Posterior cingulate gyrus (tissue), 11 donors: ENCODE data around the gene SSNA1.

ENCODE experiments used
- DNase-seq, 10 donors: peaks; one replicate each; pipeline versions ENCODE4 v3.0.0 to v3.0.0-alpha.2; 2020 to 2021; ENCODE audit warnings: mixed read lengths in 3 of 10
- intact Hi-C: fragments of 100-400 bp; cut with DNase I; formaldehyde crosslinking; loops from one replicate; pipeline ENCODE4 v1.15.1; 2023

Gene SSNA1

DNA sequence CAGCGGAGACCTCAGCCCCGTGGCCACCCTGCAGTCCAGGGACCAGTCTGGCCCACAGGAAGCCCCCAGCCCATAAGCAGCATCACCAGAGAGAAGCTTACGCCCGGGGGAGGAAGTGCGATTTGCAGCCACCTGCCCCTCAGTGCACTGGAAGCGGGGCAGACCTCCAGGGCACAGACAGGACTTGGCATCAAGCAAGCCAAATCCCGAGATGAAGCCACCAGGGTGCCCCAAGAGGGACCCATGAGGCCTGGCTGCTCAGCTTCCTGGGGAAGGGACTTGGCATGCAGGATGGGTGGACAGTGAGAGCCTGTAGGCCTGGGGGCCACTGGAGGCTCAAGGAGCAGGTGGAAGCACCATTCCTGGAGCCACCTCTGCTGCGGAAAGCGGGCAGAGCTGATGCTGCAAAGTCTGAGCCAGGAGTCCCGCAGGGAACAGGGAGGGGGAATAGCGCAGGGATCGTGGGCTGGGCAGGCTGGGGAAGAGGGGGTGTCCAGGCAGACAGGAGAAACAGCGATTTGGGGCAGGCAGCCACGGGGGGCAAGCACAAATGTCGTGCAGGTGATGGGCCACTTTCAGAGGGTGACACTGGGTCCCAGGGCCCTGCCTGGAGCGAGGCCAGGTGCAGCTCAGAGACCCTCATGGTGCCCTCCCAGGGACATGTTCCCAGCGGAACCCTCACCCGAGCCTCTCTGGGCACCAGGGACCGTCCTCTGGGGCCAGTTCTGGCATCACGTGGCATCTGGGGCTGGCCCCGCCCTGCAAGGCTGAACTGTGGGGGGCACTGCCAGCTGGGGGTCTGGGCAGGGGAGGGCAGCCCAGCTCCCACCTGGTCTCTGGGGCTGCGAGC is 21.9 kb upstream of the SSNA1 start:
- intact Hi-C loops, result loop anchor here (5.0 kb wide), 1 partner anchor 34 kb away; no protein-coding TSS in a partner anchor
- peak in 7 of 10 donors; percentile 38 to 93 (median 58) for DNase-seq

DNA sequence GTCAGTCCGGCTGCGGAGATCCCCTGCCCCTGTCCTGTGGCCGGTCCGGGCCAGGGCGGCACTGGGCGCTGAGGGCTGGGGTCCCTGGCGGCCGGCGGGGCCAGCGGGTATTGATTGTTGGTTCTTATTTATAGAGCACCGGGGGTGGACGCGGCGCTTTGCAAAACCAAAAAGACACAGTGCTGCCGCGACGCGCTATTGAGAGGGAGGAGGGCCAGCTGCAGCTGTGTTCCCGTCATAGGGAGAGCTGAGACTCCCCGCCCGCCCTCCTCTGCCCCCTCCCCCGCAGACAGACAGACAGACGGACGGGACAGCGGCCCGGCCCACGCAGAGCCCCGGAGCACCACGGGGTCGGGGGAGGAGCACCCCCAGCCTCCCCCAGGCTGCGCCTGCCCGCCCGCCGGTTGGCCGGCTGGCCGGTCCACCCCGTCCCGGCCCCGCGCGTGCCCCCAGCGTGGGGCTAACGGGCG is 21.2 kb upstream of the SSNA1 start:
- intact Hi-C loops, result loop anchor here (5.0 kb wide), 1 partner anchor 35 kb away; no protein-coding TSS in a partner anchor
- peak in 5 of 10 donors; percentile 46 to 91 (median 64) for DNase-seq

DNA sequence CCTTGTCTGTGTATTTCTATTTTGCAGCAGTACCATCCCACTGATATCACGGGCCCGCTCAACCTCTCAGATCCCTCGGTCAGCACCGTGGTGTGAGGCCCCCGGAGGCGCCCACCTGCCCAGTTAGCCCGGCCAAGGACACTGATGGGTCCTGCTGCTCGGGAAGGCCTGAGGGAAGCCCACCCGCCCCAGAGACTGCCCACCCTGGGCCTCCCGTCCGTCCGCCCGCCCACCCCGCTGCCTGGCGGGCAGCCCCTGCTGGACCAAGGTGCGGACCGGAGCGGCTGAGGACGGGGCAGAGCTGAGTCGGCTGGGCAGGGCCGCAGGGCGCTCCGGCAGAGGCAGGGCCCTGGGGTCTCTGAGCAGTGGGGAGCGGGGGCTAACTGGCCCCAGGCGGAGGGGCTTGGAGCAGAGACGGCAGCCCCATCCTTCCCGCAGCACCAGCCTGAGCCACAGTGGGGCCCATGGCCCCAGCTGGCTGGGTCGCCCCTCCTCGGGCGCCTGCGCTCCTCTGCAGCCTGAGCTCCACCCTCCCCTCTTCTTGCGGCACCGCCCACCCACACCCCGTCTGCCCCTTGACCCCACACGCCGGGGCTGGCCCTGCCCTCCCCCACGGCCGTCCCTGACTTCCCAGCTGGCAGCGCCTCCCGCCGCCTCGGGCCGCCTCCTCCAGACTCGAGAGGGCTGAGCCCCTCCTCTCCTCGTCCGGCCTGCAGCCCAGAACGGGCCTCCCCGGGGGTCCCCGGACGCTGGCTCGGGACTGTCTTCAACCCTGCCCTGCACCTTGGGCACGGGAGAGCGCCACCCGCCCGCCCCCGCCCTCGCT is 20.5 kb upstream of the SSNA1 start:
- peak in 1 of 10 donors; percentile 91 for DNase-seq

DNA sequence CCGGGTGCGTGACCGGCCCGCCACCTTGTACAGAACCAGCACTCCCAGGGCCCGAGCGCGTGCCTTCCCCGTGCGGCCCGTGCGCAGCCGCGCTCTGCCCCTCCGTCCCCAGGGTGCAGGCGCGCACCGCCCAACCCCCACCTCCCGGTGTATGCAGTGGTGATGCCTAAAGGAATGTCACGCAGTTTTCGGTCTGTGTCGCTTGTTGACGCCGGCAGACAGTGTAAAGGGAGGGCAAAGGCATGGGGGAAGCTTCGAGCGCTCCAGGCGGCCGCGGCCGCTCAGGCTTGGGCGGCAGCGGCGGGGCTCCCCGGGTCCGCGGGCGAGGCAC is 19.9 kb upstream of the SSNA1 start:
- peak in 5 of 10 donors; percentile 52 to 91 (median 57) for DNase-seq
- intact Hi-C loops, result loop anchor here (5.0 kb wide), 1 partner anchor 36 kb away; no protein-coding TSS in a partner anchor

More for the DNA sequence above, 20.5 kb upstream of the SSNA1 start:
- intact Hi-C loops, result loop anchor here (5.0 kb wide), 1 partner anchor 36 kb away; no protein-coding TSS in a partner anchor

DNA sequence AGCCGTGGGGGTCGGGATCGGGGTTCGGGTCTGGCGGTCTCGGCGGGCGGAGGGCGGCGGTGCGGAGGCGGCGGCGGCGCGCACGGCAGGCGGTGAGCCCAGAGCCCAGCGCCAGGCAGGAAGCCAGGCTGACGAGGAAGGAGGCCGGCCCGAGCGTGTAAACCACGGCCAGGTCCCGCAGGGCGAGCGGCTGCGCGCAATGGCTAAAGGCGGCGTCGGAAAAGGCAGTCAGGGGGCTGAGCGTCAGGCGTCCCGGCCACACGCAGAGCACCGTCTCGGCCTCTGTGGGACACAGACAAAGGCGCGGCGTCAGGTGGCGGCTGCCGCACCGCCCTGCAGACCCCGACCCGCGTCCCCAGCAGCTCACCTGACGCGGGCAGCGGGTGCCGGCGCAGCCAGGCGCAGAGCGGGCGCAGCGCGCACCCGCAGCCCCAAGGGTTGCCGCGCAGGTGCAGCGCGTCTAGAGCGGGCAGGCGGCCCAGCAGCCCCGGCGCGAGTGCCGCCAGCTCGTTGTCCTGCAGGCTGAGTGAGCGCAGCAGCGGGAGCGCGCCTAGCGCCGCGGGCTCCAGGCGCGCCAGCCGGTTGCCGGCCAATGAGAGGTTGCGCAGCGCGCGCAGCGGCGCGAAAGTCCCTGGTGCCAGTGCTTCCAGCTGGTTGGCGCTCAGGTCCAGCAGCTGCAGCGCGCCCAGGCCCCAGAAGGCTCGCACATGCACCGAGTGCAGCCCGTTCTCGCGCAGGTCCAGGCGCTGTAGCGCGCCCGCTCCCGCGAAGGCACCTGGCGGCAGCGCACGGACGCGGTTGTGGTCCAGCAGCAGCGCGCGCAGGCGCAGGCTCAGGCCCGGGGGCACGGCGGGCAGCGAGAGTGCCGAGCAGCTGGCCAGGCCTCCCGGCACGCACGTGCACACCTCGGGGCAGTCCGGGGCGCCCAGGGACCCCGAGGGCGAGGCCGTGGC is 19.3 kb upstream of the SSNA1 start:
- intact Hi-C loops, result loop anchor here (5.0 kb wide), 1 partner anchor 37 kb away; no protein-coding TSS in a partner anchor
- peak in 8 of 10 donors; percentile 58 to 95 (median 79) for DNase-seq

DNA sequence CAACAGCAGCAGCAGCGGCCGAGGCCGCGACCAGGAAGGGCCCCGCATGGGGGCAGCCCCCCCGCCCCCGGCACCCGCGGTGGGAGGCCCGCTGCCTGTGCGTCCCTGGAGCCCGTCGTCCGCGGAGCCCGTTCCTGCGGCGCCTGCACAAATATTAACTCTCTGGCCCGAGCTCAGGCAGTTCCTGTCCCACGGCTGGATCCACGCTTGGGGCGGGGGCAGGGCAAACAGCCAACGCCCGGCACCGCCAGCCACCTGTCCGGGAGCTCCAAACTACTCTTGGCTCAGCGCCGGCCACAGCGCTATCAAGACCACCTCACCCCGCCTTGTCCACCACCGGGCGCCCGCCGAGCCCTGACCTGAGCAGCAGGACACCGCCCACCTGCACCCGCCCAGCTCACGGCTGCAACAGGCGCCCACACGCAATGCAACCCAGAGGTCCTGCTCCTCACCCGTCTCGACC is 18.5 kb upstream of the SSNA1 start, which contains the start of gene LRRC26:
Gene LRRC26 (minus strand): TSS at position 156 of the 463 bp plus-strand sequence. CDS start 108 bp downstream, at position 48.
- intact Hi-C loops, result loop anchor here (5.0 kb wide), 1 partner anchor 38 kb away; no protein-coding TSS in a partner anchor

DNA sequence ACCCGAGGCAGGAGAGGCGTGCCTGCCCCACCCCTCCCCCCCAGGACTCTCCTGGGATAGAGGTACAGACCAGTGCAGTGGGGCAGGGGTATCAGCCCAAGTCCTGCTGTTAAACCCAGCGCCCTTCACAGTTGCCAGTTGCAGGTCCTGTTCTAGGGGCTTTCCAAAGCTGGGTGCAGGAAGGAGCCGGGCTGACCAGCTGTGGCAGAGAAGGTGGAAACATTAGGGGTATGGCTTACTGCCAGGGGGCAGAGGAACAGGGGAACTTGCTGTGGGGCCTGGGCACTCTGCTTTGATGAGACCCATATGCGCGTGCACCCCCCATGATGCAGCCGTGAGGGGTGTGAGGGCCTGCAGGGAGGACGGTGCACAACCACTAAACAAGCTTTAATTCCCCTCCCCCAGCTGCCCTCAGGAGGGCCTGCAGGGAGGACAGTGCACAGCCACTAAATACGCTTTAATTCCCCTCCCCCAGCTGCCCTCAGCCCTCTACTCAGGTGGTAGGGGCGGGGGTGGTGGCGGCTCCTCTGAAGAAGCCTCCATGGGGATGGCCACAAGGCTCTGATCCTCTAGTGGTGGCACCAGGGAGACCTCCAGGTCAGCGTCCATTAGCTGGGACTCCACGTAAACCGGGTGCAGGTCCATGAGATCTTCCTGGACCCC is 17.9 kb upstream of the SSNA1 start:
- DNase-seq, result no peak
- intact Hi-C loops, result no loop called here

More for the DNA sequence above, 18.5 kb upstream of the SSNA1 start, which contains the start of gene LRRC26:
- DNase-seq, result no peak

DNA sequence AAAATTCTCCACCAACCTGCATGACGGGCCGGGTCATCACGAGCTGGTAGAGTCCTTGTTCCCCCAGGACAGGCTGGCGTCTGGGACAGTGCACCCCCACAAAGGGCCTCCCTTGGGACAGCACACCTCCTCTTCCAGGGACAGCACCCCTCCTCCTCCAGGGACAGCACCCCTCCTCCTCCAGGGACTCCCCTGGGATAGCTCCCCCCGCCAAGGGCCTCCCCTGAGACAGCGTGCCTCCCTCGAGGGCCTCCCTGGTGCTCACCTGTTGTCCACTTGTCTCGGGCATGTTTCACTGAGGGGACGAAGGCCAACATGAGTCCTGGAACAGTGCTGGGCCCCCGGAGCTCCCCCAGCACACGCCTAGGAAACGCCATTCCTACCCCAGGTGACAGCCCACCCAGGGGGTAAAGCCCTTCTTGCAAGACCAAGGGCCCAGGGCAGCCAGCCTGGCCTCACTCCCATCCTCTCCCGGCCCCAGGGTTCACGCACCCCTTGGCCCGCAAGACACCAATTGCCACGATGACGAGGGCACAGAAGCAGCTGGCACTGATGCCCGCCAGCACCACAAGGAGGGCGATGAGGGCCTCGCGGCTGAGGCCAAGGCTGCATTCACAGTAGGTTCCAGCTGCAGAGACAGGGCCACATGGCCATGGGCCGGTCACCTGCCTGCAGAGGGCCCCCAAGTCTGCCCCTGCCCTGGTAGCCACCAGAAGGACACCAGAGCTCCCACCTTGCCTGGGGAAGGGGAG is 17.2 kb upstream of the SSNA1 start:
- intact Hi-C loops, result no loop called here
- no peak for DNase-seq

DNA sequence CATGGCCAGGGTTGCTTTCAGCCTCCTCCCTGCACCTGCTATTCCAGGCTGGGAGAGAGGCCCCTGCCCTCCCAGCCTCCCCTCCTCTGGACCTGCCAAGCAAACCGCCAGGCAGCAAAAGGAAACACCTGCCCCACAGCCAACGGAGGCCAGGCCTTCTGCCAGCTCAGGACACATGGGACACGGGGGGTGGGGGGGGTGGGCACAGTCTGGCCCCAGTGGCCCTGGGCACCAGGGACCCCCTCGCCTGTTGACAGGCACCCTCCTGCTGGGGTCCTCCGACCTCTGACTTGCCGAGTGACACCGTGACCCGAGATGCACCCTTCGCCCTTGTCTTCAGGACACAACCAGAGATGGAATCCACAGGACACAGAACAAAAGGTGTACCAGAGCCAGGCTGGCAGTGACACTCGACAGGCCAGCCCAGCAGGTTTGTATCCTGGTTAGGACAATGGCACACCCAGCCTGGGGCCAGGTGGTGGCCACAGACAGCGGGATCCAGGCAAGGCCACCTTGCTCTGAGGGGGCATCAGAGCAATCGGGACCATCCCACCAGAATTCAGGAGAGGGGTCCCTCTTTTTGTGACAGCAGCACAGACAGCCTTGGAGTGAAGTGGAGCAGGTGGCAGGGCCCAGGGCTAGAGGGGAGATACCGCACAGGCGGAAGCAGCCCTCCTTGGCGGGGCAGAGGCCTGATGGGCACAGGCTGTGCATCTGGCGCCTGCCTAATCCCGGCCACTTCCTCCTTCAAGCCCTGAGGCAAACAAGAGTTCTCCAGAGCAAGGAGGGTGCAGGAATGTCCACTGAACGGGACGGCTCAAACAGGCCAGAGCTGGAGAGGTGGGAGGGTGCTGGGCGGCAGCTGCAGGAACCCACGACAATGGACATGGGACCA is 15.3 kb upstream of the SSNA1 start:
- no peak for DNase-seq
- intact Hi-C loops, result no loop called here

DNA sequence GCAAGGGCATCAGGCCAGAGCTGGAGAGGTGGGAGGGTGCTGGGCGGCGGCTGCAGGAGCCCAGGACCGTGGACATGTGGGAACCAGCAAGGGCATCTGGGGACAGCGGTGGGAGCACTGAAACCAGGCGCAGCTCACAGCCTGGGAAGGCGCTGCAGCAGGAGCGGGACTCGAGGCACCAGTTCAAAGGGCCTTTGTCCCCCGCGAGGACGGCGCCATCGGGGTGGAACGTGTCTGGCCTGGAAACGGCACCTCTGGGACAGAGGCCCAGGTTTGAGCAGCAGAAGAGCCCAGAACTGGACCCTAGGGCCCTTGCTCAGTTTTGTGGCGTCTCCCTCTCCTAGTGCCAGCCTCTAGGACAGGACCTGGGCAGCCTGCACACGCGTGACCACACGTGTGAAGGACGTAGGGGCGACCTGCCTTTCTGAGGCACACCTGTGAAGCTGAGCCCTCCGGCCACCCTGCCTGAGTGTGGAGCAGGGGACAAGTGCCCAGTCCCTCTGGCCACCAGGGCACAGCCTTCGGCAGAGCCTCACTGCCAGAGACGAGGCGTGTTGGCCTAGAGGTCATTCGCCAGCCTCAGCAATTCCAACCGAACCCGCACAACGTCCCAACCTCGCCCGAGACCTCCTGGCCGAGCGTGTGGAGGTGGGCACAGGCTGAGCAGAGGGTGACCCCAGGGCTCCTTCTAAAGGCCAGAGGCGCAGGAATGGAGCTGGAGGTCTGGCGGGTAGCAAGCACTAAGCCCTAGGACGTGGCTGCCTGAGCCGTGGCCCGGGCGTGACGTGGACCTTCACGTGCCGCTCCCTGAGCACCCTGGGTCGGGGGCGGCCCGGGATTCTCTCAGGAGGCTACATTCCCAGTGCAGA is 14.4 kb upstream of the SSNA1 start:
- no peak for DNase-seq
- intact Hi-C loops, result no loop called here

DNA sequence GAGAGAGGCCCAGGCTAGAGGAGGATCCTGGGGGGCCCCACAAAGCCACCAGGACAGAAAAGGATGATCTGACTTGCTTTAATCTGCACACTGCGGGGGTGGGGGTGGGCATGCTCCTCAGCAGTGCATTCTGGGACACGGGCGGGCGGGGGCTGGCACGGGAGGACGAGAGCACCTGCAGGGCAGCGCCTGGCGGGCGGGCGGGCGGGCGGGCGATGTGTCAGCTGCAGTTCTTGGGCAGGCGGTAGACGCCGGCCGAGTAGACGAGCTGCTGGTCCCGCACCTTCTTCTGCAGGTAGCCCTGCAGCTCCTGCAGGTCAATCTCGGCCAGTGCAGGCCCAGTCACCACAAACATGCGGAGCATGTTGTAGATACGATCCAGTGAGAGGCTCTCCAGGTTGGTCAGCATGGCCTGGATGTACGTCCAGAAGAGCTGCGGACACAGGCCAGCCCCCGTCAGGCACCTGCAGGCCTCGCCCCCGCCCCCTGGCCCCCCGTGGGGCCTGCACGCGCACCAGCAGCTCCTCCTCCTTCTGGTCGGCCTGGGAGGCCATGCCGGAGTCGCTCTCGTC is 13.7 kb upstream of the SSNA1 start:
- no peak for DNase-seq

DNA sequence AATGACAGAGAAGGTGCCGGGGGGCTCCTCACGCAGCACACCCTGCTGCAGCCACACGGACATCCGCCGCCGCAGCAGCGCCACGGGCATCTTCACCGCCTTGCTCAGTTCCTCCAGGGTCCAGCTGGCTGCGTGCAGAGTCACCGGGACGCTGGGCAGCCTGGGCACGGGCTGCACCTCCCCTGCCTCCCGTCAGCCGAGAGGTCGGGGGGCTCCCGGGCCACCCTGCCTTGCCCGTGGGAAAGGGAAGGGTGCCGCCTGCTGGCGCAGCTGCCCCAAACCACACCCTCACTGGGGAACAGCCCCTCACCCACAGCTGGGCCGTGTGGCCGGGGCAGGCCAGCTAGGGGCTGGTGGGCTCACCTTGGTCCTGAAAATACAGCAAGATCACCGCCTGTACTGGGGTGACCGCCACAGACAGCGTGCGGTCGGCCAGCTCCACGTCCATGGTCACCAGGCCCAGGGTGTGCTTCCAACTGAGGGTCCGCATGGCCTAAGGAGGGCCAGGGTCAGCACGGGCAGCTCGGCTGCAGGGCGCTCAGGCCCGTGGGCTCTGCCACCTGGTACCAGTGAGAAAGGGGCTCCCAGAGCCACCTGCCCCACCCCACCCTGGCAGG is 13.0 kb upstream of the SSNA1 start:
- intact Hi-C loops, result no loop called here

More for the DNA sequence above, 13.7 kb upstream of the SSNA1 start:
- intact Hi-C loops, result no loop called here

DNA sequence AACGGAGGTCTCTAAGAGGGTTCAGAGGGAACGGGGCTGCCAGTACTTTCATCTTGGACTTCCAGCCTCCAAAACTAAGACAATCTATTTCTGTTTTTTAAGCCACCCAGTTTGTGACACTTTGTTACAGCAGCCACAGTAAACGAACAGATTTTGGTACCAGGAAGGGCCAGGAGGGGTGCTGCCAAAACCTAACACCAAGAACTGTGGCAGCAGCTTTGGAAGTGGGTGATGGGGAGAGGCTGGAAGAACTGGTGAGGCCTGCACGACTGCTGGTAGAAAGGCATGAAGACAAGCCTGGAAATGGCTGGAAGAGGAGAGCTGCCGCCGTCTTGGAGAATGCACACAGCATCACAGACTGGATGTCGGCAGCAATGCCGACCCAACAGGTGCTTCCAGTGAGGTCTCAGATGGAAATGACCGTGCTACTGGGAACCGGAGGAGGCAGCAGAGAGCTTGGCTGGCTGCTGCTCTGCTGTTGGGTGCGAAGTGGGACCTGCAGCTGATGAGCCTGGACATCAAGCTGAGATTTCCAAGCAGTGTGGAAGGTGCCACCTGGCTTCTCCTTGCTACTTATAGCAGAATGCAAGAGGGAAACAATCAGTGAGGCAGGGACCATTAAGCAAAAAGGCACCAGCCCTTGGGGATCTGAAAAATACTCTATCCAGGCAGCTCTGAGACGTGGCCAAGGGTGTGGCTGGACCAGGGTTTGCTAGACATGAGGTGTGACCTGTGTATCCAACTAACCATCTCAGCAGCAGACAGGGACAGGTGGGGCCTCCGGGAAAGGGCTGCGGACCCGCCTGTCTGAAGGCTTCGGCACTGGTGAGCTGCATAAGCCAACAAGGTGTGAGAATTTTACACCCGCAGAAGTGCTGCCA is 11.9 kb upstream of the SSNA1 start:
- DNase-seq, result peak in 2 of 10 donors; percentile 52 to 56
- intact Hi-C loops, result no loop called here

More for the DNA sequence above, 13.0 kb upstream of the SSNA1 start:
- no peak for DNase-seq

DNA sequence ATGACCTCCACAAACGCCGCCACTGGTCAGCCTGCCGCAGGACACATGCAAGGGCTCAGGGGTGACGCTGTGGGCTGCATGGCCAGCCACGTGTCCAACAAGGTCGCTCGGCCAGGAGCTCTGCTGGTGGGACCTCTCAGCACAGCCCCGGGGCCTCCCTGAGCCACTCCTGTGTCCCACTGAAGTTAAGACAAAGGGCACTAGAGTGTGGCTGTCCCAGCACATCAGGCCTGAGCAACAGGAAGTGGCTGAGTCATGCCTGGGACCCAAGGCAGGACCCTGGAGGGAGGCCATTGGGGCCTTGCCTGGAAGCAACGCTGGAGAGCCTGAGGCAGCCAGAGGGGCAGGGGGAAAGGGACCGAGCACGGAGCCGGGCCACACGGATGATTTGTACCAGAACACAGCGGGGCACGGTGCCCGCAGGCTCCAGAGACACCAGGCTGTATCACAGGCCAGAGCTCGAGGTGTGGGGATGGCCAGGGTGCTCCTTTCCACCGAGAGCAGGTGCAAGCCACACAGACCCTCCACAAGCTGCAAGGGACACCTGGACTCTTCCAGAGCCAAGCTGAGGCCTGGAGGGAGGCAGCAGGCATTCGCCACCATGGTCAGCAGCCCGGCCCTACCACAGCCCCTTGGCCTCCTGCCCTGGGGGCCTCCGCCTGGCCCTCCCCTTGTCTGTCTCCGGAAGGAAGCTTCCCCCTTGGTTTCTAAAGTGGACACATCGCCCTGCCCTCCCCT is 10.1 kb upstream of the SSNA1 start:
- intact Hi-C loops, result no loop called here
- DNase-seq, result no peak
